ENCODE results near the gene B9D2. TPM values are rescaled to one million over a fixed set of nuclear protein-coding genes. Genes with fewer than 3 reads are reported as not detected.

B9D2 gene
- total and polyA plus RNA-seq, 2 of the 4 experiments (the other 2 are of a cell fraction): 6.1 to 9.7 TPM

DNA sequence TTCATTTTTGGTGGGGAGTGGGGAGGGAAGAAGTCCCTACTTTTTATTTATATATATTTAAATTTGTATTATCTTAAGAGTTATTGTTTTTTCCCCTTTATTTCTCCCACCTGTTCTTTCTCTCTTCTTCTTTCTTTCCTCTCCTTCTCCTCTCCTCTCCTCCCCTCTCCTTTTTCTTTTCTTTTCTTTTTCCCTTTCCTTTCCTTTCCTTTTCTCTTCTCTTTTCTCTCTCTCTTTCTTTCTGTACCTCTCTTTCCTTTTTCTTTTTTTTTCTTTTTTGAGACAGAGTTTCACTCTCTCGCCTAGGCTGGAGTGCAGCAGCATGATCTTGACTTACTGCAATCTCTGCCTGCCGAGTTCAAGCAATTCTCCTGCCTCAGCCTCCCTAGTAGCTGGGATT, 35.6 kb upstream of the B9D2 start:
- H2AFZ ChIP-seq (replicated peaks; ENCODE audit: low read length, poor library complexity): no peak overlapping the region
- WGBS, 2 experiments (ENCODE audit: extremely low coverage in 2 of 2, insufficient read length in 1 of 2): no CpG with 5 or more reads among the region's 2 CpGs

More for the DNA sequence above, 35.6 kb upstream of the B9D2 start:
- no peak overlapping the region for H3K23ac ChIP-seq (ENCODE audit: low read depth, low read length)
- H2AK9ac ChIP-seq (replicated peaks; ENCODE audit: low read depth, low read length, poor library complexity): no peak overlapping the region
- H4K91ac ChIP-seq (ENCODE audit: insufficient read depth, low read depth, low read length): no peak overlapping the region
- H4K8ac ChIP-seq (ENCODE audit: low read depth in 2 of 2, low read length in 2 of 2): no peak overlapping the region
- BruUV-seq (replicated peaks): no TSS peak
- intact Hi-C loops (cut with micrococcal nuclease) (loop anchor here (5.0 kb wide), 1 partner anchor 47 kb away; the partner anchor contains the start of gene TGFB1), in situ Hi-C loops (cut with MboI; ENCODE audit: low sequenced_read_pairs) (no loop called here), dilution Hi-C loops (cut with HindIII; ENCODE audit: low sequenced_read_pairs, unreplicated experiment) (no loop called here)
- H2BK120ac ChIP-seq (ENCODE audit: low read depth, low read length): no peak overlapping the region
- H2BK5ac ChIP-seq (ENCODE audit: low read depth, low read length, poor library complexity, severe bottlenecking): no peak overlapping the region
- no peaks in the 10 kb centered on the region for H3K9me3 ChIP-seq (ENCODE audit: control insufficient read depth, insufficient read depth, low read length)
- 0 out of 2 replicates have a peak, but pooled peaks cover 5% of the 10 kb centered on the region for H3K36me3 ChIP-seq (ENCODE audit: control insufficient read depth, insufficient read depth, low read length)
- H3K56ac ChIP-seq (ENCODE audit: extremely low read depth, insufficient read depth, low read length): no peak overlapping the region
- H4K20me1 ChIP-seq (ENCODE audit: insufficient read depth, low read length): no peaks in the 10 kb centered on the region
- CTCF ChIA-PET: no interaction called here
- H3K18ac ChIP-seq (ENCODE audit: low read depth, low read length): no peak overlapping the region
- H4K5ac ChIP-seq (ENCODE audit: low read depth, low read length): no peak overlapping the region
- no peak overlapping the region for H3K4me2 ChIP-seq (ENCODE audit: low read depth, low read length)
- peaks cover 12% of the 10 kb centered on the region; the same call in 1 of the 2 replicates for H3K9me1 ChIP-seq (ENCODE audit: insufficient read depth, low read length)
- no peak overlapping the region for H3K14ac ChIP-seq (replicated peaks; ENCODE audit: low read depth, low read length)
- no peak for TF ChIP-seq FOS (IDR thresholded peaks at IDR 0.05; ENCODE audit: low read depth, low read length)
- TF ChIP-seq CHD1 (IDR thresholded peaks at IDR 0.05; ENCODE audit: low read depth, low read length): no peak
- no peak for TF ChIP-seq RFX5 (IDR thresholded peaks at IDR 0.05; ENCODE audit: low read depth, low read length)
- TF ChIP-seq ELK1 (IDR thresholded peaks at IDR 0.05; ENCODE audit: borderline replicate concordance, low read depth, low read length): no peak
- TF ChIP-seq NFE2L2 (IDR thresholded peaks at IDR 0.05; ENCODE audit: low read depth, low read length): no peak
- no peak for TF ChIP-seq CEBPB (IDR thresholded peaks at IDR 0.05; ENCODE audit: low read depth, low read length)
- no peak for TF ChIP-seq MAZ (IDR thresholded peaks at IDR 0.05; ENCODE audit: borderline replicate concordance, low read depth, low read length)
- TF ChIP-seq POLR2A (IDR thresholded peaks at IDR 0.05; ENCODE audit: low read depth, low read length): no peak
- TF ChIP-seq MXI1 (IDR thresholded peaks at IDR 0.05; ENCODE audit: borderline replicate concordance, low read depth, low read length): no peak
- H3K4me3 ChIP-seq (ENCODE audit: insufficient read depth, low read depth, low read length): no peak overlapping the region
- H2BK20ac ChIP-seq (ENCODE audit: low read depth, low read length): no peak overlapping the region
- H3K27ac ChIP-seq (ENCODE audit: insufficient read depth, low read length): no peak overlapping the region
- H2BK15ac ChIP-seq (ENCODE audit: low read depth, low read length): no peak overlapping the region
- ATAC-seq (ENCODE audit: low read depth) (no peak), DNase-seq (no peak)
- POLR2A ChIA-PET (ENCODE audit: unreplicated experiment): interaction anchor here (0.7 kb wide), 1 partner anchor 107 kb away, joined by 3 read pairs; no protein-coding TSS in a partner anchor
- H3K27me3 ChIP-seq (ENCODE audit: control insufficient read depth, insufficient read depth, low read length): no peaks in the 10 kb centered on the region
- peaks cover 4% of the 10 kb centered on the region; the same call in 1 of the 2 replicates for H3K4me1 ChIP-seq (ENCODE audit: control insufficient read depth, insufficient read depth, low read length)
- H3K79me1 ChIP-seq (ENCODE audit: low read depth in 1 of 2, low read length in 2 of 2): peaks cover 18 to 37% of the 10 kb centered on the region in 2 experiments
- no peak overlapping the region for H3K9ac ChIP-seq (ENCODE audit: low read depth, low read length)
- no peak overlapping the region for H2AK5ac ChIP-seq (ENCODE audit: low read depth, low read length)
- H3K4ac ChIP-seq (ENCODE audit: low read depth, low read length): no peak overlapping the region

Measured in IMR-90 (cell line).